ENCODE data around the gene NAGS. TPM values are rescaled to one million over a fixed set of nuclear protein-coding genes. Genes with fewer than 3 reads are reported as not detected.
A peak's percentile ranks its signal among the peaks of the same experiment; 100 is the strongest.
"Not testable (repeated sequence)": the region's sequence is repeated elsewhere in the genome, so short reads cannot be mapped to it uniquely, and the experiment has no call there.

NAGS gene
- total RNA-seq, 2 donors from 2014 or later = 2.1 TPM; not detected in 1

- Histone ChIP-seq H3K4me3 (peak within 1 kb of the TSS; percentile 72 to 96), H3K27ac (peak within 1 kb of the TSS in 2 of 4 donors; percentile 64 to 70), H3K27me3 (no peaks in the 10 kb centered on the region), H3K4me1 (peaks cover 18% of the 10 kb centered on the region), H3K9me3 (no peaks in the 10 kb centered on the region), H3K36me3 (replicated peaks in 1 of 2; ENCODE audit: insufficient read depth in 1 of 2, low read depth in 2 of 2) (no peaks in the 10 kb centered on the region)
- intact Hi-C loops (cut with DNase I) = no loop called here
- peak; percentile 91 to 93 (median 92) for DNase-seq
- ATAC-seq = peak; percentile 97
- WGBS, 2 donors = 0% methylated on average over 20 to 43 of the region's 43 CpGs
- peak in 2 of 3 donors; percentile 58 to 65 for TF ChIP-seq POLR2A (IDR thresholded peaks at IDR 0.05)
- peak in 1 of 7 experiments; percentile 21 for TF ChIP-seq CTCF (IDR thresholded peaks at IDR 0.05)
Observed at GRCh38 chr17:44014437-44015172, 10.2 kb downstream of the NAGS start, which contains the start of gene TMEM101. TSS of gene TMEM101 (minus strand) at chr17:44014963. CDS start at chr17:44014952, 11 bp downstream.

GRCh38 chr17:44021227-44021626 lies 16.8 kb downstream of the NAGS start:
- H3K9me3 ChIP-seq; H3K27ac ChIP-seq; DNase-seq; H3K27me3 ChIP-seq; H3K4me3 ChIP-seq; ATAC-seq; H3K36me3 ChIP-seq (replicated peaks in 1 of 2; ENCODE audit: insufficient read depth in 1 of 2, low read depth in 2 of 2); H3K4me1 ChIP-seq; intact Hi-C loops (cut with DNase I): not testable (repeated sequence)
- 90 to 94% methylated on average over 7 of the region's 7 CpGs for WGBS, 2 donors

GRCh38 chr17:44022246-44022645 lies 17.8 kb downstream of the NAGS start:
- no peaks in the 10 kb centered on the region for H3K4me1 ChIP-seq
- H3K27me3 ChIP-seq = no peaks in the 10 kb centered on the region
- no peak for DNase-seq
- H3K4me3 ChIP-seq = no peak overlapping the region
- no peak for ATAC-seq
- no peak overlapping the region for H3K27ac ChIP-seq
- no peaks in the 10 kb centered on the region for H3K9me3 ChIP-seq
- TF ChIP-seq POLR2A (IDR thresholded peaks at IDR 0.05) (no peak), CTCF (IDR thresholded peaks at IDR 0.05) (no peak)
- H3K36me3 ChIP-seq (replicated peaks in 1 of 2; ENCODE audit: insufficient read depth in 1 of 2, low read depth in 2 of 2) = no peaks in the 10 kb centered on the region
- WGBS, 2 donors = 81 to 83% methylated on average over 2 of the region's 2 CpGs
- intact Hi-C loops (cut with DNase I) = no loop called here

- TF ChIP-seq POLR2A (IDR thresholded peaks at IDR 0.05) (no peak), CTCF (IDR thresholded peaks at IDR 0.05) (no peak)
- DNase-seq (no peak), ATAC-seq (no peak)
- no peaks in the 10 kb centered on the region for H3K36me3 ChIP-seq (replicated peaks in 1 of 2; ENCODE audit: insufficient read depth in 1 of 2, low read depth in 2 of 2)
- no peaks in the 10 kb centered on the region for H3K27me3 ChIP-seq
- intact Hi-C loops (cut with DNase I) = no loop called here
- WGBS, 2 donors = 88 to 91% methylated on average over 4 to 19 of the region's 22 CpGs
- H3K4me3 ChIP-seq = no peak overlapping the region
- no peaks in the 10 kb centered on the region for H3K9me3 ChIP-seq
- no peaks in the 10 kb centered on the region for H3K4me1 ChIP-seq
- H3K27ac ChIP-seq = no peak overlapping the region
Observed at GRCh38 chr17:44023545-44024270, 19.3 kb downstream of the NAGS start.

- intact Hi-C loops (cut with DNase I) = no loop called here
- Histone ChIP-seq H3K27ac (no peak overlapping the region), H3K27me3 (no peaks in the 10 kb centered on the region), H3K4me1 (no peaks in the 10 kb centered on the region), H3K9me3 (no peaks in the 10 kb centered on the region), H3K36me3 (replicated peaks in 1 of 2; ENCODE audit: insufficient read depth in 1 of 2, low read depth in 2 of 2) (no peaks in the 10 kb centered on the region), H3K4me3 (no peak overlapping the region)
- no peak for TF ChIP-seq POLR2A (IDR thresholded peaks at IDR 0.05)
- TF ChIP-seq CTCF (IDR thresholded peaks at IDR 0.05) = no peak
- WGBS, 2 donors = 75 to 88% methylated on average over 1 to 6 of the region's 6 CpGs
- peak; percentile 24 for ATAC-seq
- DNase-seq = no peak
Observed at GRCh38 chr17:44024271-44024663, 19.8 kb downstream of the NAGS start.

Data from body of pancreas (tissue), 4 donors.